H9 (cell line): ENCODE results near the gene POLR2M. TPM values are rescaled to one million over a fixed set of nuclear protein-coding genes. Genes with fewer than 3 reads are reported as not detected.

Experiments
- DNase-seq: peaks from one replicate; pipeline ENCODE4 v3.0.0-alpha.2; 2017
- H2AFZ ChIP-seq: one replicate; pipeline ENCODE4 v1.6.1; 2013; ENCODE audit warnings: mild to moderate bottlenecking, low read length, control low read depth, moderate library complexity
- H2AK5ac ChIP-seq: 2 replicates; pipeline ENCODE4 v1.6.1; 2013; ENCODE audit warnings: low read length, control low read depth, mixed read lengths; ENCODE audit not compliant: insufficient read length
- H2BK120ac ChIP-seq: one replicate; pipeline ENCODE4 v1.6.1; 2013; ENCODE audit warnings: low read depth, mild to moderate bottlenecking, low read length, control low read depth, inconsistent platforms; ENCODE audit not compliant: poor library complexity, severe bottlenecking
- H2BK12ac ChIP-seq: 2 replicates; pipeline ENCODE4 v1.6.1; 2013; ENCODE audit warnings: low read length, control low read depth, mixed read lengths, low read depth; ENCODE audit not compliant: insufficient read length
- H2BK15ac ChIP-seq: 2 replicates; pipeline ENCODE4 v1.6.1; 2013; ENCODE audit warnings: low read depth, low read length, control low read depth
- H2BK20ac ChIP-seq: one replicate; pipeline ENCODE4 v1.6.1; 2013; ENCODE audit warnings: low read depth, mild to moderate bottlenecking, low read length, control low read depth, inconsistent platforms; ENCODE audit not compliant: poor library complexity, severe bottlenecking
- H2BK5ac ChIP-seq: 2 replicates; pipeline ENCODE4 v1.6.1; 2013; ENCODE audit warnings: low read length, control low read depth, mixed read lengths; ENCODE audit not compliant: insufficient read length
- H3K14ac ChIP-seq: 2 replicates; pipeline ENCODE4 v1.6.1; 2013; ENCODE audit warnings: low read length, control low read depth; ENCODE audit not compliant: insufficient read depth
- H3K18ac ChIP-seq: 2 replicates; pipeline ENCODE4 v1.6.1; 2013; ENCODE audit warnings: low read depth, mild to moderate bottlenecking, mixed read lengths, low read length, control low read depth; ENCODE audit not compliant: insufficient read length
- H3K23ac ChIP-seq: 2 replicates; pipeline ENCODE4 v1.6.1; 2013; ENCODE audit warnings: low read length, control low read depth, mixed read lengths, low read depth; ENCODE audit not compliant: insufficient read length
- H3K23me2 ChIP-seq: 2 replicates; pipeline ENCODE4 v1.6.1; 2013; ENCODE audit warnings: low read depth, mild to moderate bottlenecking, mixed read lengths, low read length, control low read depth; ENCODE audit not compliant: insufficient read length, poor library complexity, severe bottlenecking
- H3K27ac ChIP-seq: 2 replicates; pipeline ENCODE4 v1.5.1; 2013; ENCODE audit warnings: low read length, control low read depth, mixed read lengths, low read depth; ENCODE audit not compliant: insufficient read length
- H3K27me3 ChIP-seq: 2 replicates; pipeline ENCODE4 v1.6.1; 2013; ENCODE audit warnings: low read length, control low read depth, inconsistent platforms; ENCODE audit not compliant: insufficient read depth
- H3K4ac ChIP-seq: 2 replicates; pipeline ENCODE4 v1.6.1; 2013; ENCODE audit warnings: low read depth, mild to moderate bottlenecking, control low read depth, inconsistent platforms, low read length, moderate library complexity
- H3K4me1 ChIP-seq: 2 replicates; pipeline ENCODE4 v1.6.1; 2013; ENCODE audit warnings: low read length, control low read depth, inconsistent platforms; ENCODE audit not compliant: insufficient read depth
- H3K4me2 ChIP-seq: 2 replicates; pipeline ENCODE4 v1.6.1; 2013; ENCODE audit warnings: low read length, control low read depth, mixed read lengths; ENCODE audit not compliant: insufficient read length, insufficient read depth
- H3K56ac ChIP-seq: 2 replicates; pipeline ENCODE4 v1.6.1; 2013; ENCODE audit warnings: low read depth, mild to moderate bottlenecking, mixed read lengths, low read length, control low read depth; ENCODE audit not compliant: insufficient read length
- H3K79me1 ChIP-seq: 2 replicates; pipeline ENCODE4 v1.6.1; 2013; ENCODE audit warnings: low read depth, mild to moderate bottlenecking, moderate library complexity, low read length, control low read depth, inconsistent platforms; ENCODE audit not compliant: insufficient read depth, poor library complexity, severe bottlenecking
- H3K79me2 ChIP-seq: 2 replicates; pipeline ENCODE4 v1.6.1; 2013; ENCODE audit warnings: low read length, control low read depth, inconsistent platforms; ENCODE audit not compliant: insufficient read depth
- H3K9ac ChIP-seq: 2 replicates; pipeline ENCODE4 v1.6.1; 2013; ENCODE audit warnings: low read length, control low read depth, mixed read lengths; ENCODE audit not compliant: insufficient read length; ENCODE audit errors: extremely low read depth
- H3K9me3 ChIP-seq: one replicate; pipeline ENCODE4 v1.6.1; 2013; ENCODE audit warnings: low read depth, low read length, inconsistent platforms; ENCODE audit not compliant: control insufficient read depth
- H3T11ph ChIP-seq: one replicate; pipeline ENCODE4 v1.6.1; 2013; ENCODE audit warnings: mild to moderate bottlenecking, low read length, control low read depth, inconsistent platforms
- H4K20me1 ChIP-seq: one replicate; pipeline ENCODE4 v1.6.1; 2013; ENCODE audit not compliant: control insufficient read depth, insufficient read length, insufficient read depth
- H4K5ac ChIP-seq: 2 replicates; pipeline ENCODE4 v1.6.1; 2013; ENCODE audit warnings: low read depth, mild to moderate bottlenecking, mixed read lengths, low read length, control low read depth; ENCODE audit not compliant: insufficient read length
- H4K8ac ChIP-seq: replicated peaks from 2 replicates; pipeline ENCODE4 v1.6.1; 2013; ENCODE audit warnings: low read length, control low read depth, mixed read lengths, low read depth; ENCODE audit not compliant: insufficient read length
- H4K91ac ChIP-seq: 2 replicates; pipeline ENCODE4 v1.6.1; 2013; ENCODE audit warnings: low read depth, mild to moderate bottlenecking, moderate library complexity, mixed read lengths, low read length, control low read depth; ENCODE audit not compliant: insufficient read length
- H3K27ac Mint-ChIP-seq, 3 experiments: 2 replicates in 2 of 3; 3 replicates in 1 of 3; pipeline ENCODE4 v1.8.0; 2020 to 2021; ENCODE audit warnings: mixed read lengths in 3 of 3, mild to moderate bottlenecking in 1 of 3, moderate library complexity in 1 of 3
- H3K27me3 Mint-ChIP-seq: 2 replicates; pipeline ENCODE4 v1.8.0; 2021; ENCODE audit warnings: low read depth, mild to moderate bottlenecking, moderate library complexity, mixed read lengths
- H3K36me3 Mint-ChIP-seq, 3 experiments: 2 replicates in 2 of 3; 3 replicates in 1 of 3; pipeline ENCODE4 v1.8.0; 2020 to 2021; ENCODE audit warnings: low read depth in 3 of 3, mixed read lengths in 3 of 3; ENCODE audit not compliant: insufficient read depth in 1 of 3
- H3K4me1 Mint-ChIP-seq, 2 experiments: 2 replicates each; pipeline ENCODE4 v1.8.0; 2020; ENCODE audit warnings: mixed read lengths in 2 of 2
- H3K4me3 Mint-ChIP-seq, 2 experiments: 2 replicates in 1 of 2; 3 replicates in 1 of 2; pipeline ENCODE4 v1.8.0; 2020 to 2021; ENCODE audit warnings: mild to moderate bottlenecking in 2 of 2, mixed read lengths in 2 of 2, moderate library complexity in 1 of 2
- H3K9me3 Mint-ChIP-seq, 2 experiments: 2 replicates in 1 of 2; 3 replicates in 1 of 2; pipeline ENCODE4 v1.8.0; 2020; ENCODE audit warnings: mild to moderate bottlenecking in 2 of 2, mixed read lengths in 2 of 2, moderate library complexity in 1 of 2
- WGBS: extraction: QIAGEN DNeasy Blood & Tissue Kit; methylation state at CpG from one replicate; pipeline ENCODE4 v1.1.7; 2013; ENCODE audit warnings: missing lambda C conversion rate, low lambda C conversion rate, mixed read lengths; ENCODE audit not compliant: insufficient read length; ENCODE audit errors: extremely low coverage; 5-methylcytosine and 5-hydroxymethylcytosine counted together
- total RNA-seq: library from RNA; stranded (reverse); gene quantifications from 2 replicates; pipeline ENCODE4 v1.2.1, GENCODE V29; 2021
- TF ChIP-seq, protein P1 (sequence below): fragments of 200-600 bp; sonication (generic); conservative IDR thresholded peaks from 3 replicates; pipeline ENCODE4 v1.8.0; 2021; ENCODE audit warnings: antibody characterized with exemption, mild to moderate bottlenecking

The POLR2M gene
- total RNA-seq, 1 experiment from 2014 or later: 67.3 TPM

DNA sequence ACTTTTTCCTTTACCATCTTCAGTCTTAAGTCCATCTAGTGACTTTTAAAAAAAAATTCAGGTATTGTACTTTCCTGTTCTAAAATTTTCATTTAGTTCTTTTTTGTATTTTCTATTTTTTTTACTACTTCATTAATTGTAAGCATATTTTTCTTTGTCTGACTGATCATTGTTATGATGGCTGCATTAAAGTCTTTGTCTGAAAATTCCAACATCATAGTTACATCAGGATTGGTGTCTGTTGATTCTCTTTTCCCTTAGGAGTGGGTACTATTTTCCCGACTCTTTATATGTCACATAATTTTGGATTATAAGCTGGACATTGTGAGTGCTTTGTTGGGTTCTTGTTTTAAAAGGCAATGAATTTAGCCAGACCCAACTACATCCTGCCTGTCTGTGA is 34.9 kb upstream of the POLR2M start:
- Histone ChIP-seq H3T11ph (no peak overlapping the region), H3K27ac (no peak overlapping the region), H3K56ac (no peak overlapping the region), H4K8ac (no peak overlapping the region), H3K4ac (no peak overlapping the region), H3K9ac (no peak overlapping the region), H2BK120ac (no peak overlapping the region), H3K14ac (no peak overlapping the region), H3K4me2 (no peak overlapping the region), H3K9me3 (no peaks in the 10 kb centered on the region), H4K5ac (no peak overlapping the region), H2BK15ac (no peak overlapping the region), H3K27me3 (no peaks in the 10 kb centered on the region), H3K4me1 (no peaks in the 10 kb centered on the region), H3K79me2 (no peaks in the 10 kb centered on the region), H2BK20ac (no peak overlapping the region), H2AK5ac (no peak overlapping the region), H3K23ac (no peak overlapping the region), H3K23me2 (no peaks in the 10 kb centered on the region), H2BK5ac (no peak overlapping the region), H3K79me1 (no peaks in the 10 kb centered on the region), H2BK12ac (no peak overlapping the region), H2AFZ (no peak overlapping the region), H4K20me1 (no peaks in the 10 kb centered on the region), H4K91ac (no peak overlapping the region), H3K18ac (no peak overlapping the region)
- no peaks in the 10 kb centered on the region for H3K4me1 Mint-ChIP-seq
- H3K4me3 Mint-ChIP-seq: no peak overlapping the region
- H3K27ac Mint-ChIP-seq: no peak overlapping the region
- DNase-seq: no peak
- peaks cover 3% of the 10 kb centered on the region; the same call in 1 of the 2 replicates for H3K27me3 Mint-ChIP-seq
- TF ChIP-seq, protein P1, sequence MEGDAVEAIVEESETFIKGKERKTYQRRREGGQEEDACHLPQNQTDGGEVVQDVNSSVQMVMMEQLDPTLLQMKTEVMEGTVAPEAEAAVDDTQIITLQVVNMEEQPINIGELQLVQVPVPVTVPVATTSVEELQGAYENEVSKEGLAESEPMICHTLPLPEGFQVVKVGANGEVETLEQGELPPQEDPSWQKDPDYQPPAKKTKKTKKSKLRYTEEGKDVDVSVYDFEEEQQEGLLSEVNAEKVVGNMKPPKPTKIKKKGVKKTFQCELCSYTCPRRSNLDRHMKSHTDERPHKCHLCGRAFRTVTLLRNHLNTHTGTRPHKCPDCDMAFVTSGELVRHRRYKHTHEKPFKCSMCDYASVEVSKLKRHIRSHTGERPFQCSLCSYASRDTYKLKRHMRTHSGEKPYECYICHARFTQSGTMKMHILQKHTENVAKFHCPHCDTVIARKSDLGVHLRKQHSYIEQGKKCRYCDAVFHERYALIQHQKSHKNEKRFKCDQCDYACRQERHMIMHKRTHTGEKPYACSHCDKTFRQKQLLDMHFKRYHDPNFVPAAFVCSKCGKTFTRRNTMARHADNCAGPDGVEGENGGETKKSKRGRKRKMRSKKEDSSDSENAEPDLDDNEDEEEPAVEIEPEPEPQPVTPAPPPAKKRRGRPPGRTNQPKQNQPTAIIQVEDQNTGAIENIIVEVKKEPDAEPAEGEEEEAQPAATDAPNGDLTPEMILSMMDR: no peak
- no peaks in the 10 kb centered on the region for H3K9me3 Mint-ChIP-seq
- WGBS: no CpG with 5 or more reads among the region's 1 CpG
- no peaks in the 10 kb centered on the region for H3K36me3 Mint-ChIP-seq
